EH (cell line): Measurements from ENCODE around the gene DIP2C.
"Not testable (repeated sequence)": the region's sequence is repeated elsewhere in the genome, so short reads cannot be mapped to it uniquely, and the experiment has no call there.

Source experiments
- DNase-seq: peaks from one replicate; pipeline ENCODE4 v3.0.0-alpha.2; 2015; ENCODE audit warnings: low read depth

The DIP2C gene

GRCh38 chr10:689452-690371 is at the start of gene DIP2C:
DIP2C (minus strand) TSS chr10:689668; CDS start chr10:689578, 90 bp downstream.
- DNase-seq: peak; percentile 85

GRCh38 chr10:734481-734880 is 45.0 kb upstream of the DIP2C start:
- DNase-seq: peak; percentile 47

- no peak for DNase-seq
Measured at GRCh38 chr10:733086-733485, 43.6 kb upstream of the DIP2C start.

- DNase-seq: no peak
Measured at GRCh38 chr10:729213-729612, 39.7 kb upstream of the DIP2C start.

- no peak for DNase-seq
Measured at GRCh38 chr10:728603-729002, 39.1 kb upstream of the DIP2C start.

- DNase-seq: no peak
Measured at GRCh38 chr10:727162-727790, 37.8 kb upstream of the DIP2C start.

GRCh38 chr10:725786-726185 is 36.3 kb upstream of the DIP2C start:
- peak; percentile 39 for DNase-seq

GRCh38 chr10:725302-725701 is 35.8 kb upstream of the DIP2C start:
- DNase-seq: no peak

GRCh38 chr10:723973-724372 is 34.5 kb upstream of the DIP2C start:
- no peak for DNase-seq

- DNase-seq: no peak
Measured at GRCh38 chr10:722281-723060, 33.0 kb upstream of the DIP2C start.

GRCh38 chr10:718143-718700 is 28.8 kb upstream of the DIP2C start:
- DNase-seq: no peak

GRCh38 chr10:717458-717857 is 28.0 kb upstream of the DIP2C start:
- DNase-seq: no peak

- no peak for DNase-seq
Measured at GRCh38 chr10:716821-717220, 27.4 kb upstream of the DIP2C start.

- DNase-seq: no peak
Measured at GRCh38 chr10:714214-714613, 24.7 kb upstream of the DIP2C start.

GRCh38 chr10:712575-712974 is 23.1 kb upstream of the DIP2C start:
- no peak for DNase-seq

GRCh38 chr10:712089-712488 is 22.6 kb upstream of the DIP2C start:
- no peak for DNase-seq

- no peak for DNase-seq
Measured at GRCh38 chr10:707861-708260, 18.4 kb upstream of the DIP2C start.

GRCh38 chr10:707456-707855 is 18.0 kb upstream of the DIP2C start:
- DNase-seq: no peak

GRCh38 chr10:703118-703517 is 13.7 kb upstream of the DIP2C start:
- no peak for DNase-seq

GRCh38 chr10:700183-700582 is 10.7 kb upstream of the DIP2C start:
- DNase-seq: not testable (repeated sequence)

- DNase-seq: no peak
Measured at GRCh38 chr10:697097-697875, 7.8 kb upstream of the DIP2C start.

- no peak for DNase-seq
Measured at GRCh38 chr10:695396-695795, 5.9 kb upstream of the DIP2C start.
